Endodermal cell (in vitro differentiated cells): Measurements from ENCODE around the gene COTL1. TPM values are rescaled to one million over a fixed set of nuclear protein-coding genes. Genes with fewer than 3 reads are reported as not detected.
"Not testable (repeated sequence)": the region's sequence is repeated elsewhere in the genome, so short reads cannot be mapped to it uniquely, and the experiment has no call there.

ENCODE experiments used
- DNase-seq: peaks from one replicate; pipeline ENCODE4 v3.0.0-alpha.2; 2017
- H3K27ac ChIP-seq: 2 replicates; pipeline ENCODE4 v1.5.1; 2013; ENCODE audit warnings: mild to moderate bottlenecking, low read depth, low read length, moderate library complexity
- H3K27me3 ChIP-seq: 2 replicates; pipeline ENCODE4 v1.6.1; 2013; ENCODE audit warnings: mild to moderate bottlenecking, low read length, moderate library complexity; ENCODE audit not compliant: insufficient read depth, control insufficient read depth, poor library complexity, severe bottlenecking
- H3K36me3 ChIP-seq: 2 replicates; pipeline ENCODE4 v1.7.0; 2013; ENCODE audit warnings: mild to moderate bottlenecking, low read length, moderate library complexity; ENCODE audit not compliant: control insufficient read depth, insufficient read depth
- H3K4me1 ChIP-seq: one replicate; pipeline ENCODE4 v1.7.0; 2013; ENCODE audit warnings: low read length; ENCODE audit not compliant: control insufficient read depth, insufficient read depth
- H3K4me3 ChIP-seq: 2 replicates; pipeline ENCODE4 v1.5.1; 2013; ENCODE audit warnings: mild to moderate bottlenecking, low read length, moderate library complexity
- H3K9ac ChIP-seq: 2 replicates; pipeline ENCODE4 v1.6.1; 2013; ENCODE audit warnings: mild to moderate bottlenecking, low read length, moderate library complexity; ENCODE audit not compliant: poor library complexity, severe bottlenecking; ENCODE audit errors: extremely low read depth
- H3K9me3 ChIP-seq: 2 replicates; pipeline ENCODE4 v1.6.1; 2013; ENCODE audit warnings: mild to moderate bottlenecking, low read length, moderate library complexity; ENCODE audit not compliant: control insufficient read depth
- H3K27ac Mint-ChIP-seq: 2 replicates; pipeline ENCODE4 v1.8.0; 2020; ENCODE audit warnings: mixed read lengths
- H3K27me3 Mint-ChIP-seq: 2 replicates; pipeline ENCODE4 v1.8.0; 2021; ENCODE audit warnings: mild to moderate bottlenecking, mixed read lengths; ENCODE audit not compliant: insufficient read depth
- H3K36me3 Mint-ChIP-seq: 2 replicates; pipeline ENCODE4 v1.8.0; 2020; ENCODE audit warnings: low read depth, mixed read lengths
- H3K4me1 Mint-ChIP-seq: 2 replicates; pipeline ENCODE4 v1.8.0; 2020; ENCODE audit warnings: mixed read lengths
- H3K4me3 Mint-ChIP-seq: 2 replicates; pipeline ENCODE4 v1.8.0; 2020; ENCODE audit warnings: mild to moderate bottlenecking, moderate library complexity, mixed read lengths
- H3K9me3 Mint-ChIP-seq: 2 replicates; pipeline ENCODE4 v1.8.0; 2020; ENCODE audit warnings: mild to moderate bottlenecking, mixed read lengths
- CTCF ChIP-seq: fragments of 200-600 bp; sonication (generic); conservative IDR thresholded peaks from 2 replicates; pipeline ENCODE4 v1.5.0; 2021; ENCODE audit warnings: antibody characterized with exemption, mild to moderate bottlenecking
- WGBS, 2 experiments: methylation state at CpG; one replicate each; pipeline versions ENCODE4 v1.1.5 to v1.1.7; 2013; ENCODE audit warnings: missing lambda C conversion rate in 2 of 2, mixed read lengths in 1 of 2; ENCODE audit not compliant: insufficient coverage in 1 of 2, insufficient read length in 1 of 2; 5-methylcytosine and 5-hydroxymethylcytosine counted together
- total RNA-seq, 2 donors: library from RNA; stranded (reverse); fragmentation: NEBNext Ultra II Directional in 1 of 2; extraction: Animal tissue kit (Norgen Biotek cat#: 25700) in 1 of 2; gene quantifications; 2 replicates in 1 of 2; 3 replicates in 1 of 2; pipeline ENCODE4 v1.2.1, GENCODE V29; 2021

COTL1 gene
- total RNA-seq, 2 donors from 2014 or later = 33.4 to 34.9 TPM

GRCh38 chr16:84561291-84561690 is 56.6 kb downstream of the COTL1 start:
- no peak overlapping the region for H3K4me3 Mint-ChIP-seq
- no peaks in the 10 kb centered on the region for H3K27me3 ChIP-seq
- WGBS, 2 experiments = 92 to 94% methylated on average over 5 to 7 of the region's 7 CpGs
- no peak overlapping the region for H3K9ac ChIP-seq
- no peak overlapping the region for H3K4me3 ChIP-seq
- no peaks in the 10 kb centered on the region for H3K27me3 Mint-ChIP-seq
- H3K9me3 Mint-ChIP-seq = no peaks in the 10 kb centered on the region
- H3K4me1 Mint-ChIP-seq = no peaks in the 10 kb centered on the region
- TF ChIP-seq CTCF = no peak
- DNase-seq = peak; percentile 54
- H3K4me1 ChIP-seq = no peaks in the 10 kb centered on the region
- no peaks in the 10 kb centered on the region for H3K36me3 ChIP-seq
- no peaks in the 10 kb centered on the region for H3K9me3 ChIP-seq
- H3K36me3 Mint-ChIP-seq = peaks cover 3% of the 10 kb centered on the region
- H3K27ac ChIP-seq = no peak overlapping the region
- no peak overlapping the region for H3K27ac Mint-ChIP-seq

- Histone ChIP-seq H3K4me3 (no peak overlapping the region), H3K36me3 (no peaks in the 10 kb centered on the region), H3K4me1 (no peaks in the 10 kb centered on the region), H3K27ac (no peak overlapping the region), H3K9me3 (no peaks in the 10 kb centered on the region), H3K9ac (no peak overlapping the region), H3K27me3 (no peaks in the 10 kb centered on the region)
- no peak overlapping the region for H3K27ac Mint-ChIP-seq
- H3K36me3 Mint-ChIP-seq = peaks cover 3% of the 10 kb centered on the region
- TF ChIP-seq CTCF = no peak
- no peak for DNase-seq
- WGBS, 2 experiments = 91 to 100% methylated on average over 5 of the region's 5 CpGs
- H3K4me3 Mint-ChIP-seq = no peak overlapping the region
- H3K27me3 Mint-ChIP-seq = no peaks in the 10 kb centered on the region
- H3K9me3 Mint-ChIP-seq = no peaks in the 10 kb centered on the region
- H3K4me1 Mint-ChIP-seq = no peaks in the 10 kb centered on the region
Measured at GRCh38 chr16:84560269-84560668, 57.6 kb downstream of the COTL1 start.

- Mint-ChIP-seq H3K4me1 (no peaks in the 10 kb centered on the region), H3K27me3 (no peaks in the 10 kb centered on the region), H3K27ac (no peak overlapping the region), H3K36me3 (peaks cover 3% of the 10 kb centered on the region), H3K4me3 (no peak overlapping the region), H3K9me3 (no peaks in the 10 kb centered on the region)
- Histone ChIP-seq H3K9ac (no peak overlapping the region), H3K36me3 (no peaks in the 10 kb centered on the region), H3K27me3 (no peaks in the 10 kb centered on the region), H3K4me1 (no peaks in the 10 kb centered on the region), H3K4me3 (no peak overlapping the region), H3K27ac (no peak overlapping the region), H3K9me3 (no peaks in the 10 kb centered on the region)
- WGBS, 2 experiments = 83 to 90% methylated on average over 8 to 13 of the region's 14 CpGs
- DNase-seq = no peak
- no peak for TF ChIP-seq CTCF
Measured at GRCh38 chr16:84559311-84559932, 58.5 kb downstream of the COTL1 start.

GRCh38 chr16:84558850-84559249 is 59.0 kb downstream of the COTL1 start:
- H3K9me3 ChIP-seq, H3K27ac ChIP-seq, H3K36me3 ChIP-seq, H3K9me3 Mint-ChIP-seq, H3K4me1 ChIP-seq, H3K36me3 Mint-ChIP-seq, H3K27me3 ChIP-seq, H3K27me3 Mint-ChIP-seq, H3K4me3 Mint-ChIP-seq, DNase-seq, H3K27ac Mint-ChIP-seq, H3K4me1 Mint-ChIP-seq, H3K4me3 ChIP-seq, H3K9ac ChIP-seq: not testable (repeated sequence)
- WGBS, 2 experiments = 71 to 79% methylated on average over 4 to 5 of the region's 5 CpGs
